Myocyte (in vitro differentiated cells): ENCODE measurements around the gene CCNT2. TPM values are rescaled to one million over a fixed set of nuclear protein-coding genes. Genes with fewer than 3 reads are reported as not detected.
"Not testable (repeated sequence)": the region's sequence is repeated elsewhere in the genome, so short reads cannot be mapped to it uniquely, and the experiment has no call there.

Source experiments
- DNase-seq: peaks from one replicate; pipeline ENCODE4 v3.0.0-alpha.2; 2012; ENCODE audit warnings: low read depth
- total RNA-seq: library from RNA; depleted of rRNA; stranded (reverse); fragments of >200 nt; gene quantifications from 2 replicates; pipeline ENCODE4 v1.2.3, GENCODE V29; 2014

Gene CCNT2
- total RNA-seq, 1 donor from 2014 or later = 30.7 TPM

DNA sequence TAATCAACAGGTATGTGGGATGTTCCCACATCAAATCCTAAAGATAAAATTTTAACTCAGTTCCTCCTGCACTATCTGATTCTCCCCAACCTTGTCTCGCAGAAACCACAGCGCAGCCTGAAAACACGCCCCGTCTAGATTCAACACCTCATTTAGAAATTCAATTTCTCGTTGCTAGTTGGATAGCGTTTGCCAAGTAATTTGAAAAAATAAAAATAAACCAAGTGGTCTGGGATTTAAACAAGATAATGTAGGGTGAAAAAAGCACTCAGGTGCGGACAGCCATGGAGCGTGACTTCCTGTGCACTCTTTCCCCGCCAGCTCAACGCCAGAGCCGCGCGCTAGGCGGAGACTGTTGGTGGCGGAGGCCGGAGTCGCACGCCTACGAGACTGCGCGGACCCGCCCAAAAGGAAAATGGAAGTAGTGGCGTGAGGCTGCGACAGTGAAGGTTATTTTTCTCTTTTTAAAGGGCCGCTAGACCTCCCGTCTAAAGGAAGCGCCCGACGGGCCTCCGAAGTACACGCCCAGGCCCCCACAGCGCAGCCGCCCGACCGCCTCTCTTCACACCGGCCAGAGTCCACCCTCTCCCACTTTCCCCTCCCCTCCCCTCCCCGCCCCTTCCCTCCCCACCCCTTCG lies 615 bp upstream of the CCNT2 start:
- DNase-seq = no peak

GRCh38 chr2:134919341-134920210 lies 954 bp downstream of the CCNT2 start:
- peak; percentile 43 for DNase-seq

- DNase-seq = no peak
Observed at GRCh38 chr2:134924912-134925311, 6.3 kb downstream of the CCNT2 start.

DNA sequence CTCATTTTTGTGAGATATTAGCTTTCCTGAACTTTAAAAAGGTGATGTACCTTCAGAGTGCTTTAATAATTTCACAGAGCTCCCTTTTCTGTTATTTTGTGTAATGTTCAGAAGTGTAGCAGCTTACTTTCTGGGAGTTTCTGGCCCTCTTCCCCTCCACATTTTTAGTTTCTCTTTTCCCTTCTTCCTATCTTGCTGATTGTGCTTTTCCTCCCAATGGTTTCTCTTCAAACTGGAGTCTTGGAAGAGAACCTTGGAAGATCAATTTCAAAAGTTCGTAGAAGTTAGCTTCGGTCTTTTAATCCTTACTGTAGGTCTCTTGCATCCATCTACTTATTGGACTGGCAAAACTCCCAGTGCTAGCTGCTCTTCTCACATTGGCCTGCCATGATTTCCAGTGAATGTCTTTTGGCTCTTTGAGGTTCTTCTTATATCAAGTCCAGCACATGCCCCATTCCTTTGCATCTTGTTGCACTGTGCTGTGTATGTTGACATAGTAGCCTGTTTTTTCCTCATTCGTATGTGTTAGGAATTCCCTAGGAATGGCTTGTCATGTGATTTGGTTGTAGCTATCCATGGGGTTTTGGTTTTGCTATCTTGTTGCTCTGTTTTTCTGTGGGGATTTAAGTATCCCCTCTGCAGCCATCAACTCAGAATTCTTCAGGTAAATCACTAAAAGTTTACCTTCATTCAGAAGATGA lies 7.8 kb downstream of the CCNT2 start:
- no peak for DNase-seq

- no peak for DNase-seq
Observed at GRCh38 chr2:134927195-134927594, 8.6 kb downstream of the CCNT2 start.

DNA sequence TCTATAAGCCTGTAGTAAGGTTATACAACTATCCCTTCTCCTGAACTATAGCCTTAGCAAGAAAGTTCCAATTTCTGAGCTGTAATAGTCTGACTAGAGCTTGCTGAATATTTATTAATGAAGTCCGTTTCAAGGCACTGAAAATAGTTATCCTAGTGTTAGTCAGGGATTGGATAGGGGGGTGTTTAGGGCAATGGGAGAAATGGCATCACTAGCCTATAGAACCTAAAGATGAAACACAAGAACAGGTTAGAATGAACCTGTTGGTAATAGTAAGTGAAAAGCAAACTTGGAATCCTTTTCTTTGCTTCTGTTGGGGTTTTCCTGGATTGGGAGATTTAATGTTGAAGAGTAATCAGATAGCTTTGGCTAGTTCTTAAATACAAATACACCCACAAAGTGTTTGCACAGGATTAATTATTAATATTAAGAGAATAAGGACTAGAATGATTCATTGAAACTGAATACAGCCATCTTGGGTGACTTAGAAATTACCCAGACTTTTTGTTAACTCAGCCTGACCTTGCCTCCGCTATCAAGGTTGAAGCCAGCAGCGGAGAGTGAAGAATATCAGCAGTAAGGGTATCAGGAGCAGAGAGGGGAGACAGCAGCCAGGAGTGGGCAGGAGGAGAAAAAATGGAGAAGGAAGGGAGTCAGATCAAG lies 14.4 kb downstream of the CCNT2 start:
- DNase-seq = no peak

DNA sequence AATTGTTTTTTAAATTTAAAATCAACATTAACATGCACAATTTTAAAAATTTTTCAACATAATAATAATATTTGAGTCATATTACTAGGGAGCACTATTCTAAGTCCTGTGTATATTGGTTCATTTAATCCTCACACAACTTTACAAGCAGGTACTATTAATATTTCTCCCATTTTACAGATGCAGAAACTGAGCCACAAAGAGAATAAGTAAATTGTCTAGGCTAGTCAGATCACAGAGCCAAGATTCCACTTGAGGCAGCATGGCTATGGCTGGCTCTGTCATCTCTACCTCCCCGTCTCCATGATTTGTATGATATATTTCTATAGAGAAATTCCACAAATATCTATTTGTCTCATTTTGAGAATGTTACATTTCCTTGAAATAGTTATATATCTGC lies 15.1 kb downstream of the CCNT2 start:
- no peak for DNase-seq

DNA sequence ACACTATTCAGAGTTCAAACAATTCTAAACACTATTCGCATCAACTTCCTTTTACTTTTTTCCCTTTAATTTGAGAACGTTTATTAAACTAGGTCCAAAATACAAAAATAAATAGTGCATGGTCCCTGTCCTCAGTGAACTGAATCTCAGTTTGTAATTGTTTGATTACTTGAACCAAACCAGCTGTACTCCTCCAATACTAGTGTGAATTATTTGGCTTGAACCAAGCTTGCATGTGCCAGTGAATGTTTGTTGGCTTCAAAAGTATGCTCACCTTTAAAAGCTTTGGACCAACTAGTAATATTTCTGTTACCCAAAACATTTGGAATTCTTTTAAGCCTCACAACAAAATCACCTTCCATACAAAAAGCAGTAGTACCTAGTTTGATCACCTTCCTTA lies 15.5 kb downstream of the CCNT2 start:
- DNase-seq = no peak

GRCh38 chr2:134934641-134935040 lies 16.0 kb downstream of the CCNT2 start:
- DNase-seq = no peak

GRCh38 chr2:134936691-134937090 lies 18.1 kb downstream of the CCNT2 start:
- no peak for DNase-seq

GRCh38 chr2:134943540-134943939 lies 24.9 kb downstream of the CCNT2 start:
- DNase-seq = no peak

DNA sequence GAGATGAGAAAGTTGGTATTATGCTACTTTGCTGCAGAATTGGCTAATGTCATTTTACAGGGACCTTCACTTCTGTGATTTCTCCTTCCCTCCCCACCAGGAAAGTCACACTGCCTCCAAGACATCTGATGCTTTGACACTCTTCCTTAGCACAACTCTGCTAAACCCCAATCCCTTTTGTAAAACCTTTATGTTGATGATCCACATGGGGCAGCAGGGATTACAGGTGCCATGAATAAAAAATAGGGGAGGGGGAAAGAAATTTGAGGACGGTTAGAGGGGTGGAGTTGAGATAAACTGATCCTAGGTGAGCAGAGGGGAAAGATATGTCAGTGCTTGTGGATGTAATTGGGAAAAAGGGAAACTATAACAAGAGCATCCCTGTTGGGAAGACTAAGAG lies 26.4 kb downstream of the CCNT2 start:
- no peak for DNase-seq

GRCh38 chr2:134946073-134946472 lies 27.5 kb downstream of the CCNT2 start:
- no peak for DNase-seq

DNA sequence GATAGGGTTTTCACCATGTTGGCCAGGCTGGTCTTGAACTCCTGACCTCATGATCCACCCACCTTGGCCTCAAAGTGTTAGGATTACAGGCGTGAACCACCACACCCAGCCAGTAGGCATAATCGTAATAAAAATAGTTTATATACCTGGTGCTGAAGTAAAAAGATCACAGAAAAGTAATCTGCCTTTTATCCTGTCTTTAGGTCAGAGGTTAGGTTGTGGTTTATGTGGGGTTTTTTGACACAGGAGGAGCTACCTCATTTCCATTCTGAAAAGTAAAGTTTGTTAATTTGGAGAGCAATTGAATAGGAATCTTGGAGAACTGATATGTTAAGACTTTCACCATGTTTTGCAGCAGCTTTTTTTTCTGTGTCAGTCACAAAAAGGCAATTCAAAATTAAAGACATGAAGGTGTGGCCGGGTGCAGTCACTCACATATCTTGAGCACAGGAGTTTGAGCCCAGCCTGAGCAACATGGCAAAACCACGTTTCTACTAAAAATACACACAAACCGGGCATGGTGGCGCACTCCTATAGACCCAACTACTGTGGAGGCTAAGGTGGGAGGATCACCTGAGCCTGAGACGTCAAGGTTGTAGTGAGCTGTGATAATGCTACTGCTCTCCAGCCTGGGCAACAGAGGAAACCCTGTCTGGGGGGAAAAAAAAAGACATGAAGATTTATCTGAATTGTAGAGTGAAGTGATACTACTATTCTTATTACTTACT lies 31.5 kb downstream of the CCNT2 start:
- no peak for DNase-seq

DNA sequence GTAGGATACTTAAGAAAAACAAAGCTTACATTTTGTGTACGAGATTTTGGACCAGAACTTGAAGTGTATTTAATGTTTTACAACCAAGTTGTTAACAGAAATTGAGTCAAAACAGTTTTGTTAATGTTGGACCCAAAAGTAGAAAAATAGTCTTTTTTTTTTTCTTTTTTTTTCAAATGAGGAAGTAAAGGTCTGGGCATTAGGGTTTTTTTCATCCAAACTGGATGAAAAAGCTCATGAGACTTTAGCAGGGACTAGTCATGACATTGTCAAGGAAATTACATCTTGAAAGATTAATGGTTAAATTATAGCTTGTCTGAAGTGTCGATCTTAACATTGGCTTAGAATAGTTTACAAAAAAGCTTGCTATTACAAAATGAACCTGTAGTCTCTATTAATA lies 32.3 kb downstream of the CCNT2 start:
- DNase-seq = no peak

GRCh38 chr2:134952608-134953007 lies 34.0 kb downstream of the CCNT2 start:
- no peak for DNase-seq

- no peak for DNase-seq
Observed at GRCh38 chr2:134954065-134954464, 35.4 kb downstream of the CCNT2 start.

GRCh38 chr2:134955744-134956143 lies 37.1 kb downstream of the CCNT2 start:
- DNase-seq = no peak

- DNase-seq = no peak
Observed at GRCh38 chr2:134957477-134957876, 38.9 kb downstream of the CCNT2 start.

DNA sequence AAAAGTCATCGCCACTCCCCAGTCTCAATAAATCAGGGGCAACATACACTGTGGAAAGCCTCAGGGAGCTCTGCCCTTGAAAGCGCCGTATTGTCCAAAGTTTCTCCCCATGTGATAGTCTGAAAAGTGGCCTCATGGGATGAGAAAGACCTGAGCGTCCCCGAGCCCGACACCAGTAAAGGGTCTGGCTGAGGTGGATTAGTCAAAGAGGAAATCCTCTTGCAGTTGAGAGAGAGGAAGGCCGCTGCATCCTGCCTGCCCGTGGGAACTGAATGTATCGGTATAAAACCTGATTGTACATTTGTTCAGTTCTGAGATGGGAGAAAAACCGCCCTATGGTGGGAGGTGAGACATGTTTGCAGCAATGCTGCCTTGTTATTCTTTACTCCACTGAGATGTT lies 48.5 kb downstream of the CCNT2 start:
- DNase-seq = not testable (repeated sequence)
